Activated CD4-positive, alpha-beta T cell treated with anti-CD3 and anti-CD28 coated beads for 36 hours (primary cell): ENCODE measurements around the gene MYLK4. TPM values are rescaled to one million over a fixed set of nuclear protein-coding genes. Genes with fewer than 3 reads are reported as not detected.

Source experiments
- ATAC-seq: fragments of 200-7000 bp; cut with Tn5 transposase; one replicate; pipeline ENCODE4 v1.10.0; 2021; ENCODE audit warnings: mild to moderate bottlenecking, moderate library complexity
- CTCF ChIA-PET: fragments of 350-600 bp; sonication (Branson Sonifier 250); formaldehyde crosslinking; loops from one replicate; lab custom pipeline; 2021; ENCODE audit warnings: antibody characterized with exemption; lab: Charles Lee
- POLR2A ChIA-PET: fragments of 350-600 bp; sonication (Branson Sonifier 250); formaldehyde crosslinking; loops from one replicate; lab custom pipeline; 2021; ENCODE audit warnings: antibody characterized with exemption, inconsistent platforms; lab: Charles Lee
- DNase-seq: peaks from one replicate; pipeline ENCODE4 v3.0.0-alpha.2; 2020
- H3K27ac Mint-ChIP-seq: one replicate; pipeline ENCODE4 v1.8.0; 2021; ENCODE audit warnings: mixed read lengths
- H3K27me3 Mint-ChIP-seq: one replicate; pipeline ENCODE4 v1.8.0; 2021; ENCODE audit warnings: mixed read lengths
- H3K36me3 Mint-ChIP-seq: one replicate; pipeline ENCODE4 v1.8.0; 2021; ENCODE audit warnings: low read depth, mixed read lengths
- H3K4me1 Mint-ChIP-seq: one replicate; pipeline ENCODE4 v1.8.0; 2021; ENCODE audit warnings: mixed read lengths
- H3K4me3 Mint-ChIP-seq: one replicate; pipeline ENCODE4 v1.8.0; 2021; ENCODE audit warnings: mild to moderate bottlenecking, moderate library complexity, mixed read lengths
- H3K9me3 Mint-ChIP-seq: one replicate; pipeline ENCODE4 v1.8.0; 2021; ENCODE audit warnings: low read depth, mixed read lengths
- intact Hi-C, 2 experiments: fragments of 100-400 bp; cut with DNase I in 1 of 2; cut with micrococcal nuclease in 1 of 2; formaldehyde crosslinking; loops; one replicate each; pipeline versions ENCODE4 v1.14.2 to v1.15.1; 2022 to 2024; cut with DNase I, micrococcal nuclease
- total RNA-seq, 2 experiments: library from RNA; stranded (reverse); gene quantifications; one replicate each; pipeline ENCODE4 v1.2.3, GENCODE V29; 2021

MYLK4 gene
- total RNA-seq, 2 experiments from 2014 or later: 0.12 to 0.16 TPM

DNA sequence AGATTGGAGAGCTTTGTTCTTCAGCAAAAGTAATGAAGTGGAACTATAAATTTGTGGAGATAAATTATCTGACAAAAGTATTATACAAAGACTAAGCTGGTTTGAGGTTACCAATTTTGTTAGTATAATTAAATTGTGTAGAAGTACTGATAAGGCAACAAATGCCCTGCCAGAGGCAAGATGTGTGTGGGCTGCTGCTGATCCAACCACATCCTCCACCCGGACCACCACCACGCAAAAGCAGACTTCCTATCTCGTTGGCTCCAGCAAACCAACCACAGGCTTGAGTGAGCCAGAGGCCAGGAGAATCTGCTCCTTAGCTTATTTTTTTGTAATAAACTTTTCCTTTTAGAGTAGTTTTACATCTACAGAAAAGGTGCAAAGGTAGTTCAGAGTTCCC lies 1.1 kb upstream of the MYLK4 start:
- Mint-ChIP-seq H3K27ac (no peak overlapping the region), H3K4me1 (peaks cover 3% of the 10 kb centered on the region), H3K9me3 (no peaks in the 10 kb centered on the region), H3K27me3 (peaks cover 8% of the 10 kb centered on the region), H3K4me3 (no peak overlapping the region), H3K36me3 (no peaks in the 10 kb centered on the region)
- CTCF ChIA-PET: interaction anchor here (0.6 to 5.4 kb wide), 9 partner anchors 9 to 949 kb away, joined by 3 to 101 read pairs (median 5); partner anchors contain the start of gene WRNIP1
- ATAC-seq: no peak
- POLR2A ChIA-PET: interaction anchor here (0.7 kb wide), 1 partner anchor 535 kb away, joined by 6 read pairs; no protein-coding TSS in a partner anchor
- no peak for DNase-seq
- intact Hi-C loops: loop anchor here in 1 of 2 experiments (5.0 kb wide), 1 partner anchor 1155 kb away; no protein-coding TSS in a partner anchor

DNA sequence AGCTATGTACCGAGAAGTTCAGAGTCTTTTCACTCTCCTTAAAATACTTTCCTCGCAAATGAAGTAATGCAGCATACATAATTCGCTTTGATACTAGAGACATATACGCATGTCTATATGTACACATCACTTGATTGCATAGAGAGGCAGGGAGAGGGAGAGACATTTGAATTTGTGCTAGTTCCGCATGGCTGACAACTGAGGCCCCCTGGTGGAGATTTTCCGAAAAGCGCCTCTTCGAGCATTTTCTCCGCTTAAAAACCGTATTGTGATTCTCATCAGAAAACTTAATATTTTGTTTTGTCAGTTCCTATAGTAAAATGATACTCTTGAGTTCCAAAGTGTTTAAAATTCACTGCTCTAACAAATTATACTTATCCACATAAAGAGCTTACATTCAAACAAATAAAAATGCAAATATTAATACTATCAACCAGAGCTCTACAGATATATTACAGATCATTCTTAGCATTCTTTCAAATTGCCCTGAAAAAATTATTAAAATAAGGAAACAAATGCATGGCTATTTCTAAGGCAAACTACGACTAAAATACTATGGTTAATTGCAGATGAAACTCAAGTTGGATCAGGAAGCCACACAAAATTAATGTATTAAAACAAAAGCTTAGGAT lies 637 bp downstream of the MYLK4 start:
- Mint-ChIP-seq H3K4me3 (no peak overlapping the region), H3K36me3 (no peaks in the 10 kb centered on the region), H3K9me3 (no peaks in the 10 kb centered on the region), H3K27me3 (peaks cover 8% of the 10 kb centered on the region), H3K27ac (no peak overlapping the region), H3K4me1 (peaks cover 3% of the 10 kb centered on the region)
- ATAC-seq (peak; percentile 66), DNase-seq (peak; percentile 83)
- intact Hi-C loops: loop anchor here (1.0 to 5.0 kb wide), 4 partner anchors 11 to 1154 kb away; no protein-coding TSS in a partner anchor
- CTCF ChIA-PET: interaction anchor here (0.7 to 5.4 kb wide), 32 partner anchors 11 to 1193 kb away, joined by 3 to 101 read pairs (median 4); no protein-coding TSS in a partner anchor
- POLR2A ChIA-PET: no interaction called here

DNA sequence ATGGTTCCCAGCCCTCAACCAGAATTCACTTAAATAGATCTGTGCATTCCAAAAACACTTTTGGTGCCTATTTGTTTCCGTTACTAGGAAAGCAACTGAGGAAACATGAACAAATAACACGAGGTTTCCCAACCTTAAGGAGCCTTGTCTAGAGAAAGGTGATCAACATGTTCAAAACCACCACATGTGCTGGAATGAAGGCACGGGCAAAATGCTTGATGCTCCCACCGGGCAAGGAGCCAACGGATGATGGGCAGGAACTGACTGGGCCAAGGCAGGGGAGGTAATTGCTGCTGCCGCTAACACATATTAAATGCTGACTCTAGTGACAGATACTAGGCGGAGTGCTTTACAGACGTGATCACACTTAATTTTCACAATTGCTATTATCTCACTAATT lies 2.5 kb downstream of the MYLK4 start:
- DNase-seq: no peak
- Mint-ChIP-seq H3K27me3 (peaks cover 8% of the 10 kb centered on the region), H3K36me3 (no peaks in the 10 kb centered on the region), H3K27ac (no peak overlapping the region), H3K4me1 (peaks cover 3% of the 10 kb centered on the region), H3K4me3 (no peak overlapping the region), H3K9me3 (no peaks in the 10 kb centered on the region)
- intact Hi-C loops: no loop called here
- ChIA-PET CTCF (interaction anchor here (1.1 to 5.4 kb wide), 5 partner anchors 10 to 113 kb away, joined by 3 to 101 read pairs (median 38); no protein-coding TSS in a partner anchor), POLR2A (no interaction called here)
- no peak for ATAC-seq

DNA sequence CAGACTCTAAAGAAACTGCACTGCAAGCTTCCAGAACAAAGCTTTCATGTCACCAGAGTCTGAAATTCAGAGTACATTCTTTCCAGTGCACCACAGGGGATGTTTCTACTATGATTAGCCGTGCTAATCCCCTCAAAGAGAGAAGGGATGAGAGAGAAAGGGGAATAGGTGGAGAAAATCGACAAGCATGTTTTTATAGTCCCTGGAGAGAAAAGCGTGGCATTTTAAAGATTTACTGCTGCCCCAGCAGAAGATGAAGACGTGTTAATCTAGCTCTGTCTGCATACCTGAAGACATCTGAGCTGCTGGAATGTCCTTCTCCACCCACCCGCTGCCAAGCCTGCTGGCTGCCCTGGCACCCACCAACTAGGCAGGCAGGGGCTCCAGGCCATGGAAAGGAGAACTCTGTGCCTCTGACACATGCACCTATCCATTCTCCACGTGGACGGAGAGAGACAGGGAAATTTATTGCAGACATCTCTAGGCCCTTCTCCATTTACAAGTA lies 4.1 kb downstream of the MYLK4 start:
- intact Hi-C loops: no loop called here
- Mint-ChIP-seq H3K9me3 (no peaks in the 10 kb centered on the region), H3K36me3 (no peaks in the 10 kb centered on the region), H3K27me3 (peaks cover 4% of the 10 kb centered on the region), H3K4me3 (no peak overlapping the region), H3K4me1 (peaks cover 3% of the 10 kb centered on the region), H3K27ac (no peak overlapping the region)
- CTCF ChIA-PET: interaction anchor here (0.7 to 5.4 kb wide), 3 partner anchors 8 to 112 kb away, joined by 3 to 101 read pairs (median 6); no protein-coding TSS in a partner anchor
- POLR2A ChIA-PET: interaction anchor here (0.6 to 0.7 kb wide), 2 partner anchors 15 to 949 kb away, joined by 3 to 5 read pairs; no protein-coding TSS in a partner anchor
- DNase-seq: no peak
- ATAC-seq: no peak

DNA sequence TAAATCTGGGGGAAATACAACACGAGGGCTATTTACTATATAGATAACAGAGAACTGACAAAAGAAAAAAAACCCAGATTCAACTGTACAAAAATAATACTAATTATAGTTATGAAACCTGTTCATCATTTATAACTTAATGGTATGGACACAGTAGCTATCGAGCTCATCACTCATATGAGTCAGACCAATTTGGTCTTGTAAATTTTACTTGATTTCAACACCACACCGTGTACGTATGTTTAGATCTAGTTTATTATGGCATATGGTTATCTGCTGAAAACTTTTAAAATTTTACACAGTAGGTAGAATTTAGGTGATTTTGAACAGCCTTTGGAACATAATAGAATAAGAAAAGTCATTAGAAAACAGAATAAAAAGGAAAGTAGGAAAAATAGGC lies 5.5 kb downstream of the MYLK4 start:
- no peak for ATAC-seq
- no peaks in the 10 kb centered on the region for H3K27me3 Mint-ChIP-seq
- CTCF ChIA-PET: interaction anchor here (2.3 kb wide), 1 partner anchor 111 kb away, joined by 6 read pairs; no protein-coding TSS in a partner anchor

DNA sequence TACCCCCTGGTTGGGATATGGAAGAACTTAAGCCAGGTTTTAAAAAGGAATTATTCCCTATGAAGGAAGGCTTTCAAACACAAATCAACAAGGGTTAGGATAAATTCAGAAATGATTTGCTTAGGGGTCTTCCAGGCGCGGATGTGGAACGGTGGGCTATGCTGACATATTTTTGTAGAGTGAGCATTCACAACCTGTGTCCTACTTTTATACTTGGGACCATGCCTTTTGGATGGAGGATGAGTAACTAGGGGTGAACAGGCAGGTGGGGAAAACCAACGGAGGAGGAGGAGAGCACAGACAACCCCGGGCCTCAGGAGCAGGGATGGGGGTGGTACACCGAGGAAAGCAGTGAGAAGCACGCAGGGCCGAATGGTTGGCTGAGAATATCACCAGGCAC lies 5.9 kb downstream of the MYLK4 start:
- Mint-ChIP-seq H3K36me3 (no peaks in the 10 kb centered on the region), H3K27ac (no peak overlapping the region), H3K9me3 (no peaks in the 10 kb centered on the region), H3K4me3 (no peak overlapping the region), H3K4me1 (peaks cover 1% of the 10 kb centered on the region), H3K27me3 (no peaks in the 10 kb centered on the region)
- DNase-seq: no peak
- CTCF ChIA-PET: no interaction called here
- POLR2A ChIA-PET: no interaction called here
- no peak for ATAC-seq
- intact Hi-C loops: no loop called here

More for the DNA sequence above, 5.5 kb downstream of the MYLK4 start:
- no peaks in the 10 kb centered on the region for H3K36me3 Mint-ChIP-seq
- intact Hi-C loops: no loop called here
- POLR2A ChIA-PET: no interaction called here
- DNase-seq: no peak
- H3K4me1 Mint-ChIP-seq: peaks cover 3% of the 10 kb centered on the region
- H3K4me3 Mint-ChIP-seq: no peak overlapping the region
- no peaks in the 10 kb centered on the region for H3K9me3 Mint-ChIP-seq
- no peak overlapping the region for H3K27ac Mint-ChIP-seq

DNA sequence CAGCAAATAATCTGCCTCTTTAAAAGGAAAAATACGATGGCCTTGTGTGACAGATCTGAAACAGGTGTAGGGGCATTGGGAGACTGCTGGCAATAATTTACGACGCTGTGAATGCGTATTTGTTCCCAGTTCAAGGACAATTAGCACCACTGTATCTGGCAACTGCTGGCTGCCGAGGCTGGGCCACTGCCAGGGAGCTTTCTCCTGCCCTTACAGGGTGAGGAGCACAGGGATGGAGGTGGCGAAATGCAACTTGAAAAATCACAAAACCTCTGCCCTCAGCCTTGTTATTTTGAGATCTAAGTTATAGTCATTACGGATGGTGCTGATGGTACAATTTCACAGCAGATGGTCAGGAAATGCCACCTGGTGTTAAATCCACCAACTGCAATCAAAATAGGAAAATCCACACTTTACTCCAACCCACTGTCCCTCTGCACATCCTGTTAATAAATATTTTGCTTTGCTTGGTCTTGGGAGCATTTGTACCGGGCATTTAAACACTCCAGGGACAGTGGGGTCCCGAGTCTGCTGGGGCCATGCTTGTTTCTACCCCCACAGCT lies 6.4 kb downstream of the MYLK4 start:
- DNase-seq (no peak), ATAC-seq (no peak)
- Mint-ChIP-seq H3K27me3 (no peaks in the 10 kb centered on the region), H3K4me3 (no peak overlapping the region), H3K27ac (no peak overlapping the region), H3K36me3 (no peaks in the 10 kb centered on the region), H3K9me3 (no peaks in the 10 kb centered on the region), H3K4me1 (no peaks in the 10 kb centered on the region)
- intact Hi-C loops: no loop called here
- ChIA-PET POLR2A (no interaction called here), CTCF (interaction anchor here (1.2 kb wide), 1 partner anchor 25 kb away, joined by 3 read pairs; no protein-coding TSS in a partner anchor)

DNA sequence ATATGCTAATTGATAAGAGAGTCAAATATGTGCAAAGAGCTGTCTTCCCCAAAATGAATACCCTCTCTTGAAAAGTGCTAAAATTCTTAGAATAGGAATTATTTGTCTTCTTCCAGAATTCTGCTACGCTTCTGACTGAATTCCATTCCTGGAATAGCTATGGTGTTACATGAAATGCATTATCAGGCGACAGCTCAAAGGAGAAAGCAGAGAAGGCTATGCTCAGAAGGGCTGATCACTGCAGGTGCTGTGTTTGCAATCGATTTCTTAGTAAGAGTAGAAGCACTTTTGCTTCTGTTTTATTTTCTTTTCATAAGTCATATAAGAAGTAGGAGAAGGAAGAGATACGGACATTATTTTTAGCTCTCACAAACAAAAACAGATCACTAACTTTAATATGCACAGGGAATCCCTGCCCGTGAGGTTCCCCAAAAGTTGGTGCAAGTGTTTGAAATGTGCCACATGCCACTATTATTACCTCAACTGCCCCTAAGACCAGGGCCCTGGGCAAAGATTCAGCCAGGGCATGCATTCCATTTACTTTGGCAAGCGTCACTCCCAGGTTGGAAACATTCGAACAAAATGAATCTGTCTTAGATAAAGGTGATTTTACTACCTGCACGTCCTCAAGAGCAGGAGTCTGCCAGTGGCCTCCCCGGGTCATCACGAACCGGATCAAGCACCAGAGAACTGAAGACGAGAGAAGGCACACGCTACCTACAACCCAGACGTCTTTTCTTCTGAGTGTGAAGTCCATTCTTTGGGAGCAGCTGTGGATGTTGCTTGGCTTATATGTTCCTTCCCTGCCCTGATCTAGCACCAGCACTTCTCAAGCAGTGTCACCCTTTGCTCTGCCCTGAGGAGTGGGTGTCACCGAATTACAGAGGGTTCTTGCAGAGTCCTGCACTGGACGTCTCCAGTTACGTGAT lies 7.2 kb downstream of the MYLK4 start:
- no peaks in the 10 kb centered on the region for H3K27me3 Mint-ChIP-seq
- CTCF ChIA-PET: interaction anchor here (1.2 kb wide), 1 partner anchor 24 kb away, joined by 3 read pairs; no protein-coding TSS in a partner anchor
- no peaks in the 10 kb centered on the region for H3K36me3 Mint-ChIP-seq
- DNase-seq: no peak
- intact Hi-C loops: no loop called here
- no peak for ATAC-seq
- POLR2A ChIA-PET: no interaction called here
- no peak overlapping the region for H3K4me3 Mint-ChIP-seq
- H3K9me3 Mint-ChIP-seq: no peaks in the 10 kb centered on the region
- peaks cover under 1% of the 10 kb centered on the region for H3K4me1 Mint-ChIP-seq
- no peak overlapping the region for H3K27ac Mint-ChIP-seq

DNA sequence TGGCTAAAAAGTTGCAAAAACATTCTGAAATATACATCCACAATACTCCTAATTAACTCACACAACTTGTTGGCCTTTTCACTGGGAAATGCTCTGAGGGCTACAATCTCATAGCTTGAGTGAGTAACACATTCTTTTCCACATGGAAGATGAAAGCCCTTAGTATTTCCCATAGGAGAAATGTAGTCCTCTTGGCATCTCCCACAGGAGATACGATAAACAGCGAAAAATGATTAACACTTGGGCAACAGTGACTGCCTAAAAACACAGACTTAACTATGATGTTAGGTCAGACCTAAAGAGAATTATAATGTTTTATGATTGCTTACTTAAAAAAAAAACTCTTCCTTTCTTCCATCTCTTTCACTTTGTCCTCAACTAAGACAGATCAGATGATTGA lies 9.0 kb downstream of the MYLK4 start:
- Mint-ChIP-seq H3K4me3 (no peak overlapping the region), H3K36me3 (no peaks in the 10 kb centered on the region), H3K9me3 (no peaks in the 10 kb centered on the region), H3K27me3 (no peaks in the 10 kb centered on the region), H3K4me1 (peaks cover 5% of the 10 kb centered on the region), H3K27ac (no peak overlapping the region)
- ATAC-seq (no peak), DNase-seq (no peak)
- ChIA-PET POLR2A (no interaction called here), CTCF (interaction anchor here (7.8 kb wide), 1 partner anchor 8 kb away, joined by 101 read pairs; the partner anchor contains the start of gene MYLK4)
- intact Hi-C loops: no loop called here

DNA sequence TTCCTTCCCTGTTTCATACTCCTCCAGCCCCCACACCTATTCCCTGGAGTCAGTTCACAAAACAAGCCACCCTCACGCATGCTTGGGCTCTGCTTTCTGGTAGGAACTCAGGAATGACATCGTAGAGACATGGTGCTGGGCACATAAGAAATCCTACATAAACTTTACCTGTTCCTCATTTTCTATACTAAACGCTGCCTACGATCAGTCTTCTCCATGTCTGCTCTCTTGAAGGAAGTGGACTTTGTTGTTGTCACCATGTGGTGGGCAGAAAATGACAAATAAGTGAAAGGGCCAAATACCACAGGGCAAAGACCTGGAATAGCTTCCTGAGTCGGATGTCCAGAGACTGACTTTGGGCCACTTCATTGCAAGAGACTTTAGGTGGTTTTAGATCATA lies 10.1 kb downstream of the MYLK4 start:
- Mint-ChIP-seq H3K4me3 (no peak overlapping the region), H3K36me3 (no peaks in the 10 kb centered on the region), H3K4me1 (peaks cover 5% of the 10 kb centered on the region), H3K27me3 (no peaks in the 10 kb centered on the region), H3K9me3 (no peaks in the 10 kb centered on the region), H3K27ac (no peak overlapping the region)
- intact Hi-C loops: no loop called here
- ATAC-seq (no peak), DNase-seq (no peak)
- ChIA-PET POLR2A (no interaction called here), CTCF (interaction anchor here (7.8 kb wide), 1 partner anchor 9 kb away, joined by 101 read pairs; the partner anchor contains the start of gene MYLK4)
